Renal pelvis (tissue), 3 donors: ENCODE measurements around the gene GAPDH. TPM values are rescaled to one million over a fixed set of nuclear protein-coding genes. Genes with fewer than 3 reads are reported as not detected.

Experiments used
- polyA plus RNA-seq, 3 donors: library from polyadenylated mRNA; unstranded; fragments of 120-200 nt; gene quantifications; one replicate each; pipeline ENCODE4 v1.2.1, GENCODE V29; 2013; ENCODE audit not compliant: insufficient read length in 3 of 3

Gene GAPDH
- polyA plus RNA-seq, 3 donors = 2,127 to 2,548 (median 2,322) TPM

Other genes starting within 250 kb of the GAPDH start
- 1 to 10 TPM; 4.7 to 8.3 (median 8.0) TPM for gene PLEKHG6, start 223.8 kb upstream of the GAPDH start, polyA plus RNA-seq
- 10 to 100 TPM; 89.2 to 93.1 (median 90.2) TPM for gene TNFRSF1A, start 192.4 kb upstream of the GAPDH start, polyA plus RNA-seq
- 100 to 1,000 TPM in 1 of 3 donors, 10 to 100 TPM in 2; 64.4 to 105 (median 88.9) TPM for gene SCNN1A, start 159.0 kb upstream of the GAPDH start, polyA plus RNA-seq
- gene LTBR, start 150.4 kb upstream of the GAPDH start, polyA plus RNA-seq = 10 to 100 TPM; 67.5 to 85.7 (median 75.1) TPM
- gene CD27, start 89.6 kb upstream of the GAPDH start, polyA plus RNA-seq = 1 to 10 TPM in 2 of 3 donors, under 1 TPM in 1; 0.83 to 2.6 (median 2.2) TPM
- 10 to 100 TPM; 16.0 to 18.8 (median 17.8) TPM for gene TAPBPL, start 82.5 kb upstream of the GAPDH start, polyA plus RNA-seq
- 10 to 100 TPM; 10.7 to 14.8 (median 11.4) TPM for gene VAMP1, start 63.8 kb upstream of the GAPDH start, polyA plus RNA-seq
- gene MRPL51, start 41.3 kb upstream of the GAPDH start, polyA plus RNA-seq = 100 to 1,000 TPM; 159 to 189 (median 172) TPM
- gene NCAPD2, start 40.4 kb upstream of the GAPDH start, polyA plus RNA-seq = 10 to 100 TPM; 62.2 to 76.7 (median 70.6) TPM
- 10 to 100 TPM; 17.1 to 19.6 (median 18.9) TPM for gene IFFO1, start 21.5 kb downstream of the GAPDH start, polyA plus RNA-seq
- 10 to 100 TPM; 24.3 to 39.7 (median 37.4) TPM for gene NOP2, start 33.8 kb downstream of the GAPDH start, polyA plus RNA-seq
- 100 to 1,000 TPM; 307 to 315 (median 315) TPM for gene CHD4, start 72.9 kb downstream of the GAPDH start, polyA plus RNA-seq
- gene LPAR5, start 101.4 kb downstream of the GAPDH start, polyA plus RNA-seq = 1 to 10 TPM; 1.1 to 1.5 (median 1.4) TPM
- 1 to 10 TPM; 4.6 to 8.0 (median 7.7) TPM for gene ACRBP, start 112.9 kb downstream of the GAPDH start, polyA plus RNA-seq
- gene ING4, start 128.6 kb downstream of the GAPDH start, polyA plus RNA-seq = 100 to 1,000 TPM; 112 to 119 (median 119) TPM
- gene ZNF384, start 154.9 kb downstream of the GAPDH start, polyA plus RNA-seq = 100 to 1,000 TPM in 2 of 3 donors, 10 to 100 TPM in 1; 82.7 to 105 (median 102) TPM
- gene PIANP, start 166.3 kb downstream of the GAPDH start, polyA plus RNA-seq = 10 to 100 TPM; 12.8 to 15.3 (median 14.3) TPM
- 10 to 100 TPM; 68.4 to 70.3 (median 69.4) TPM for gene COPS7A, start 189.5 kb downstream of the GAPDH start, polyA plus RNA-seq
- gene MLF2, start 218.6 kb downstream of the GAPDH start, polyA plus RNA-seq = 100 to 1,000 TPM; 213 to 247 (median 244) TPM
- gene PTMS, start 231.8 kb downstream of the GAPDH start, polyA plus RNA-seq = 100 to 1,000 TPM; 589 to 718 (median 618) TPM
- 1 to 10 TPM; 1.1 to 2.0 (median 1.4) TPM for gene LAG3, start 238.0 kb downstream of the GAPDH start, polyA plus RNA-seq